CD8-positive, alpha-beta memory T cell (primary cell): Measurements from ENCODE around the gene KRT85. TPM values are rescaled to one million over a fixed set of nuclear protein-coding genes. Genes with fewer than 3 reads are reported as not detected.
A peak's percentile ranks its signal among the peaks of the same experiment; 100 is the strongest.
"Not testable (repeated sequence)": the region's sequence is repeated elsewhere in the genome, so short reads cannot be mapped to it uniquely, and the experiment has no call there.

Experiments used
- CTCF ChIA-PET: fragments of 350-600 bp; sonication (Branson Sonifier 250); formaldehyde crosslinking; loops from one replicate; lab custom pipeline; 2021; ENCODE audit warnings: antibody characterized with exemption; lab: Charles Lee
- POLR2A ChIA-PET: fragments of 350-600 bp; sonication (Branson Sonifier 250); formaldehyde crosslinking; loops from one replicate; lab custom pipeline; 2021; ENCODE audit warnings: antibody characterized with exemption; lab: Charles Lee
- DNase-seq, 5 donors: peaks; one replicate each; pipeline versions ENCODE4 v3.0.0 to v3.0.0-alpha.2; 2020 to 2022; ENCODE audit warnings: mixed read lengths in 1 of 5
- H3K27ac ChIP-seq: one replicate; pipeline ENCODE4 v1.7.0; 2013; ENCODE audit warnings: low read depth, mild to moderate bottlenecking, low read length, moderate library complexity
- H3K27me3 ChIP-seq: 2 replicates; pipeline ENCODE4 v1.7.0; 2013; ENCODE audit warnings: low read length, mild to moderate bottlenecking; ENCODE audit not compliant: insufficient read depth, poor library complexity, severe bottlenecking
- H3K36me3 ChIP-seq: 2 replicates; pipeline ENCODE4 v1.7.0; 2013; ENCODE audit warnings: mild to moderate bottlenecking, low read length, moderate library complexity; ENCODE audit not compliant: insufficient read depth
- H3K4me1 ChIP-seq: 2 replicates; pipeline ENCODE4 v1.7.0; 2013; ENCODE audit warnings: mild to moderate bottlenecking, low read length, moderate library complexity; ENCODE audit not compliant: insufficient read depth
- H3K4me3 ChIP-seq: 2 replicates; pipeline ENCODE4 v1.7.0; 2013; ENCODE audit warnings: mild to moderate bottlenecking, low read length
- H3K9me3 ChIP-seq: 2 replicates; pipeline ENCODE4 v1.7.0; 2013; ENCODE audit warnings: mild to moderate bottlenecking, low read length
- H3K27ac Mint-ChIP-seq, 8 donors: one replicate each; pipeline ENCODE4 v1.8.0; 2020 to 2021; ENCODE audit warnings: mixed read lengths in 8 of 8, mild to moderate bottlenecking in 6 of 8, inconsistent platforms in 3 of 8, moderate library complexity in 3 of 8
- H3K27me3 Mint-ChIP-seq, 2 donors: one replicate each; pipeline ENCODE4 v1.8.0; 2020 to 2021; ENCODE audit warnings: mixed read lengths in 2 of 2, mild to moderate bottlenecking in 1 of 2, moderate library complexity in 1 of 2
- H3K36me3 Mint-ChIP-seq, 3 donors: one replicate each; pipeline ENCODE4 v1.8.0; 2020 to 2021; ENCODE audit warnings: mixed read lengths in 3 of 3, inconsistent platforms in 1 of 3, mild to moderate bottlenecking in 1 of 3
- H3K4me1 Mint-ChIP-seq, 3 donors: one replicate each; pipeline ENCODE4 v1.8.0; 2020 to 2021; ENCODE audit warnings: mixed read lengths in 3 of 3, inconsistent platforms in 1 of 3, mild to moderate bottlenecking in 1 of 3
- H3K4me3 Mint-ChIP-seq, 7 donors: one replicate each; pipeline ENCODE4 v1.8.0; 2020 to 2021; ENCODE audit warnings: mixed read lengths in 7 of 7, mild to moderate bottlenecking in 6 of 7, moderate library complexity in 4 of 7, inconsistent platforms in 2 of 7
- H3K9me3 Mint-ChIP-seq, 5 donors: one replicate each; pipeline ENCODE4 v1.8.0; 2020 to 2022; ENCODE audit warnings: mixed read lengths in 5 of 5, mild to moderate bottlenecking in 3 of 5, moderate library complexity in 2 of 5, inconsistent platforms in 1 of 5
- polyA plus RNA-seq: library from polyadenylated mRNA; unstranded; fragments of 300-500 nt; fragmentation: Illumina TruSeq; gene quantifications from one replicate; pipeline ENCODE4 v1.2.3, GENCODE V29; 2021
- total RNA-seq, 2 experiments: library from RNA; stranded (reverse); gene quantifications; one replicate each; pipeline ENCODE4 v1.2.3, GENCODE V29; 2021

Gene KRT85
- total and polyA plus RNA-seq, 3 experiments from 2014 or later, result not detected

DNA sequence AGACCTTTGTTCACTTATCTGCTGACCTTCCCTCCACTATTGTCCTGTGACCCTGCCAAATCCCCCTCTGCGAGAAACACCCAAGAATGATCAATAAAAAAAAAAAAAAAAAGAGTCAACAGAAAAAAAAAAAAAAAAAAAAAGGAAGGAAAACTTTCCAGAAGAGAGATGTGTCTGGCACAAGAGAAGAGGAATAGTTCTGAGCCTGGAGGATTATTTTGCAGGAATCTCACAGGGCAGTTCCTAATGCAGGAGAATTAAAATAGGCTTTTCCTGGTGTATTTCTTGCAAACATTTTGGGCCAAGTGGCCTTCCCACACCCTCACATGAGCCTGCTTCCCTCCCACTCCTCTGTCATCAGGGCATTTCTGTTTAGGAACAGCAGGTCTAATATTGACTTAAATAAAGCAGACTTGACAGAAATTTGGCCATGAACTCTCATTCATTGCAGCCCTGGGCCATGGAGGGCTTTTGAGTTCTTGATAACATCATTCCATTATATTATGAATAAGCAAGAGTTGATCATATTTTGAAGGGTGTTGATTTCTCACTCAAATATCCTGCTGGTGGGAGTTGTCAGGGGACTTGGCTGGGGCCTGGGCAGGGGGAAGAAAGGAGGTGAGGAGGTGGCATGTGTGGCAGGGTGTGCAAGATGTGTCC lies 43.4 kb upstream of the KRT85 start:
- H3K36me3 Mint-ChIP-seq, H3K9me3 ChIP-seq, DNase-seq, H3K9me3 Mint-ChIP-seq, H3K27ac ChIP-seq, H3K4me1 ChIP-seq, H3K27ac Mint-ChIP-seq, POLR2A ChIA-PET, H3K4me3 Mint-ChIP-seq, CTCF ChIA-PET, H3K27me3 ChIP-seq, H3K4me1 Mint-ChIP-seq, H3K36me3 ChIP-seq, H3K4me3 ChIP-seq: not testable (repeated sequence)
- peaks cover 14 to 48% of the 10 kb centered on the region in 2 donors for H3K27me3 Mint-ChIP-seq

DNA sequence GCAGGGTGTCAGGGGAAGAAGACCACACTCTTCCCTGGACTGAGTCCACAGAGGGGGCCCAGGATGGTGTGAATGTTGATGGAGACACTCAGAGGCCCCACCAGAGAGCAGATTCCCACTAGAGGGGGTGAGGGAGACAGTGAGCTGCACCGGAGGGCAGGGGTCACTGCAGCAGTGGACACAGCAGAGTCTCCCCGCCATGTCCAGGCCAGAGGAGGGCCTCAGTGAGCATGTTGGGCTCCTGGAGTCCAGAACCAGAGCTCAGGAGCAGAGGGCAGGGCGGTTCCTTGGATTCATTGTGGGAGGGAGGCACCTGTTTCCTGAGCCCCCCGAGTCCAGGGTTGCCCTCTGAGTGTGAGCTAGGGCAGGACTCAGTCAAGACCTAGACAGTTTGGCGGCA lies 40.6 kb upstream of the KRT85 start:
- Mint-ChIP-seq H3K4me3 (no peak overlapping the region), H3K4me1 (no peaks in the 10 kb centered on the region), H3K36me3 (no peaks in the 10 kb centered on the region), H3K27me3 (peaks cover 12 to 42% of the 10 kb centered on the region in 2 donors), H3K9me3 (no peaks in the 10 kb centered on the region), H3K27ac (no peak overlapping the region)
- H3K36me3 ChIP-seq, result no peaks in the 10 kb centered on the region
- no peaks in the 10 kb centered on the region for H3K4me1 ChIP-seq
- no peak overlapping the region for H3K27ac ChIP-seq
- H3K9me3 ChIP-seq, result no peaks in the 10 kb centered on the region
- H3K4me3 ChIP-seq, result no peak overlapping the region
- ChIA-PET POLR2A (no interaction called here), CTCF (no interaction called here)
- no peak for DNase-seq
- no peaks in the 10 kb centered on the region for H3K27me3 ChIP-seq

DNA sequence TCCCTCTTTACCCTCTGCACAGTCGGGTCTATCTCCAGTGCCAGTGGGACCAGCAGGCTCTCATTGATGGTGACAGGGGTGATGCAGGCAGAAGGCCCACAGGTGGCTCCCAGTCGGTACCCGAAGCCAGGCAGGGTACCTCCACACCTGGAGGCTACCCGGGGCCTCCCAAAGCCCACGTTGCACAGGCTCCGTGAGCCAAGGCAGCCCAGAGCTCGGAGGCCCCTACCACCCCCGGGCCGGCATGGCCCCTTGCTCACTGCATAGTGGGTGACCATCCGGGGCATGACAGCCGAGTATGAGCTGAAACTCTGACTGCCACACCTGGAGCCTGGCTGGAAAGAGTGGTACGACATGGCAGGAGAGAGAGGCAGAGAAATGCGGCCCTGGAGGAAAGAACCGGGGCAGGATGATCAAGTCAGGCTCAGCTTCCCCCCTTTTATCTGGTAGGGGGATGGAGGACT lies 38.7 kb upstream of the KRT85 start, which contains the start of gene KRT82:
Gene KRT82 (minus strand): TSS at position 414 of the 464 bp plus-strand sequence. CDS start 58 bp downstream, at position 356.
- no peaks in the 10 kb centered on the region for H3K4me1 ChIP-seq
- Mint-ChIP-seq H3K27ac (no peak within 1 kb of the TSS), H3K27me3 (peaks cover 7 to 31% of the 10 kb centered on the region in 2 donors), H3K4me1 (no peaks in the 10 kb centered on the region), H3K9me3 (no peaks in the 10 kb centered on the region), H3K4me3 (no peak within 1 kb of the TSS), H3K36me3 (no peaks in the 10 kb centered on the region)
- no peaks in the 10 kb centered on the region for H3K36me3 ChIP-seq
- no peak for DNase-seq
- no peak within 1 kb of the TSS for H3K4me3 ChIP-seq
- H3K9me3 ChIP-seq, result no peaks in the 10 kb centered on the region
- no peak within 1 kb of the TSS for H3K27ac ChIP-seq
- POLR2A ChIA-PET, result no interaction called here
- CTCF ChIA-PET, result no interaction called here
- no peaks in the 10 kb centered on the region for H3K27me3 ChIP-seq

DNA sequence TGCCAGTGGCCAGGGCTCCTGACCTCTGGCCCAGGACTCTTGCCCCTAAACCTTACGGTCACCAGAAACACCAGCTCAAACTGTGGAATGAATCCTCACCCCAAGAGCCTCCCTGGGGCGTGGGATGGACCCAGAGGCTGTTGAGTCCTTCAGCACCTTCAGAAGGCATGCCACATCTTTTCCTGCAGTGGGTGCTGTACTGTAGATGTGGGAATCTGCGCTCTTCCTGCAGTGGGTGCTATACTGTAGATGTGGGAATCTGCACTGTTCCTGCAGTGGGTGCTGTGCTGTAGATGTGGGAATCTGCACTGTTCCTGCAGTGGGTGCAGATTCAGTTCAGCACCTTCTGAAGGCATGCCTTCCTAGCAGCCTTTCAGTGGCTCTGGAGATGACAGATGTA lies 37.7 kb upstream of the KRT85 start:
- Histone ChIP-seq H3K36me3 (no peaks in the 10 kb centered on the region), H3K27me3 (no peaks in the 10 kb centered on the region), H3K4me3 (no peak overlapping the region), H3K4me1 (no peaks in the 10 kb centered on the region), H3K9me3 (no peaks in the 10 kb centered on the region), H3K27ac (no peak overlapping the region)
- Mint-ChIP-seq H3K27ac (no peak overlapping the region), H3K9me3 (no peaks in the 10 kb centered on the region), H3K36me3 (no peaks in the 10 kb centered on the region), H3K27me3 (peaks cover 3 to 31% of the 10 kb centered on the region in 2 donors), H3K4me3 (no peak overlapping the region), H3K4me1 (no peaks in the 10 kb centered on the region)
- ChIA-PET CTCF (no interaction called here), POLR2A (no interaction called here)
- DNase-seq, result no peak

DNA sequence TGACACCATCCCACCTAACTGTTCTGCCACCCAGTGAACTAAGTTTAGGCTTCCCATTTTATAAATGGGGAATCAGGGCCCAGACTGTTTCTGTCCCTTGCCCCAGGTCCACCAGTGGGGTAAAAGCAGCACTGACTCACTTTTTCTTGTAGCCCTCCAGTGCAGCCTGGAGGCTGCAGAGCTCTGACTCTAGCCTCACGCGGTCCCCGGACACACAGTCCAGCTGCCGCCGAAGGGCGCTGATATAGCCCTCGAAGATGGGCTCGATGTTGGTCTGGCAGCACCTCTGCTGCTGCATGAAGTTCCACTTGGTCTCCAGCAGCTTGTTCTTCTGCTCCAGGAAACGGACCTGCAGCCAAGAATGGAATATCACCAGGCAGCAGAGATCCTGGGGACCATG lies 36.3 kb upstream of the KRT85 start:
- Mint-ChIP-seq H3K27me3 (peaks cover 3 to 29% of the 10 kb centered on the region in 2 donors), H3K36me3 (no peaks in the 10 kb centered on the region), H3K4me3 (no peak overlapping the region), H3K9me3 (no peaks in the 10 kb centered on the region), H3K27ac (no peak overlapping the region), H3K4me1 (no peaks in the 10 kb centered on the region)
- no peak overlapping the region for H3K4me3 ChIP-seq
- H3K27ac ChIP-seq, result no peak overlapping the region
- no peaks in the 10 kb centered on the region for H3K36me3 ChIP-seq
- DNase-seq, result no peak
- H3K4me1 ChIP-seq, result no peaks in the 10 kb centered on the region
- H3K9me3 ChIP-seq, result no peaks in the 10 kb centered on the region
- ChIA-PET CTCF (no interaction called here), POLR2A (no interaction called here)
- H3K27me3 ChIP-seq, result no peaks in the 10 kb centered on the region

DNA sequence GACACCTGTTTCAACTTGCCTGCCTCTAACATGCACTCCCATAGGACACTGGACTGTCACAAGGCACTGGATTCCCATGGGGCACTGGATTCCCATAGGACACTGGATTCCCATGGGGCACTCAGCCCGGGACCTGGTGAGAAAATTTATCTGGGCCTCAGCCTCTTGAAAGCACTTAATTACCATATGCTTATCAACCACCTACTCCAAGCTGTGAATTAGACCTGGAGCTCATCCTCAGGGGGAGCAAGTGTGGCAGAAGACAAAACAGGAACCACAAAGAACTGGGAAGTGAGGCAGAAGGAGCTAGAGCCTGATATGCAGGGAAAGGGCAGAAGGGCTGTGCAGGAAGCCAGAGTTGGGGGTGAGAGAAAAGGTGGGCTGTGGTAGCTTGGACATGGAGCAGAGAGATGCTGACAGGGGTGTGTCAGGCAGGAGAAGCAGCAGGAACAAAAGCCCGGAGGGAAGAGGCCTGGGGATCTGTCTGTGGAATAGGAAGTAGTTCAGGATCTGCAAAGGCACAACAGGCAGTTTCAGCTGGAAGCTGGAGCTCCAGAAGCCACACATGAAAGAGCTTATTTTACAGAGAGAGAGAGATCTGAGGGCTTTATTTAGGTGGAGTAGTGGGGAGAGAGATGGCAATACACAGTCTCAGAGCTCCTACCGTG lies 35.7 kb upstream of the KRT85 start:
- H3K36me3 Mint-ChIP-seq, result no peaks in the 10 kb centered on the region
- no peak overlapping the region for H3K4me3 Mint-ChIP-seq
- H3K4me1 Mint-ChIP-seq, result no peaks in the 10 kb centered on the region
- H3K36me3 ChIP-seq, result no peaks in the 10 kb centered on the region
- ChIA-PET CTCF (no interaction called here), POLR2A (no interaction called here)
- no peak overlapping the region for H3K27ac Mint-ChIP-seq
- H3K4me3 ChIP-seq, result no peak overlapping the region
- H3K9me3 ChIP-seq, result no peaks in the 10 kb centered on the region
- no peak for DNase-seq
- no peaks in the 10 kb centered on the region for H3K9me3 Mint-ChIP-seq
- H3K27me3 ChIP-seq, result no peaks in the 10 kb centered on the region
- H3K4me1 ChIP-seq, result no peaks in the 10 kb centered on the region
- no peak overlapping the region for H3K27ac ChIP-seq
- H3K27me3 Mint-ChIP-seq, result peaks cover 3 to 24% of the 10 kb centered on the region in 2 donors

DNA sequence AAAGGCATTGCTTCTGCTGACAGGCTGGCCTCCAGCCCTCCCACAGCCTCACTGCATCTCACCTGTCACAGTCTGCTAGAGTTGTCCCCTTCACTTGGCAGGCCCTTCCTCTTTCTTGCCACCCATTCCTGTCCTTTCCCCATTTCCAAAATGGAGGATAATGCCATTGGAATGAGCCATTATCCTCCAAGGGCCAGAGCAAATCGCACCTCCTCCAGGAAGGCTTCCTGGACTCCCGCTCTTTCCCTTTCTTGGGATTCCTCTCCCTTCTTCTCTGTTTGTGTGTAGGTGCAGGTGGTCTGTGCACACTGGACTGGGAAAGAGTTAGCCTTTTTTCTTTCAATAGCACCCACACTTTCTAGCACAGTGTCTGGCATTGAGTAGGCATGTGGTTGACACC lies 35.1 kb upstream of the KRT85 start:
- Histone ChIP-seq H3K36me3 (no peaks in the 10 kb centered on the region), H3K4me1 (no peaks in the 10 kb centered on the region), H3K9me3 (no peaks in the 10 kb centered on the region), H3K27ac (no peak overlapping the region), H3K4me3 (no peak overlapping the region), H3K27me3 (no peaks in the 10 kb centered on the region)
- H3K4me1 Mint-ChIP-seq, result no peaks in the 10 kb centered on the region
- H3K9me3 Mint-ChIP-seq, result no peaks in the 10 kb centered on the region
- no peak overlapping the region for H3K4me3 Mint-ChIP-seq
- H3K36me3 Mint-ChIP-seq, result no peaks in the 10 kb centered on the region
- DNase-seq, result no peak
- CTCF ChIA-PET, result no interaction called here
- peak overlapping the region in 1 of 8 donors; percentile 49 for H3K27ac Mint-ChIP-seq
- POLR2A ChIA-PET, result no interaction called here
- peaks cover 3 to 23% of the 10 kb centered on the region in 2 donors for H3K27me3 Mint-ChIP-seq

DNA sequence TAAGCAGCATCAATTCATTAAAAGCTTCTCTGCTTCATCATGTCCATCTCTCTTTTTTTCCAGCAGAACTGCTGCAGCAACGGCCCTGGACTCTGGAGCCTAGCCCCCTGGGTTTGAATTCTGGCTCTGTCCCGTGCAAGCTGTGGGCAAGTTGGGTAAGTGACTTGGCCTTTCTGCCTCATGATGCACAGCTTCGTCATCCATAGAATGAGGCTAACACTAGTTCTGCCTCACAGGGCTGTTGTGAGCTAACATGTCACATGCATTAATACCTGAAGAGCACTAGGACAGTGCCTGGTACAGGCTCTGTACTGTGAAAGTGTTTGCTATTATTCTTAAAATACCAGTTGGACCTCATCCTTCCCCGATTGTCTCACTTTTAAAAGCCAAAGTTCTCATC lies 34.6 kb upstream of the KRT85 start:
- Mint-ChIP-seq H3K27me3 (peaks cover 1 to 23% of the 10 kb centered on the region in 2 donors), H3K27ac (no peak overlapping the region), H3K4me1 (no peaks in the 10 kb centered on the region), H3K4me3 (no peak overlapping the region), H3K36me3 (no peaks in the 10 kb centered on the region), H3K9me3 (no peaks in the 10 kb centered on the region)
- no peaks in the 10 kb centered on the region for H3K4me1 ChIP-seq
- POLR2A ChIA-PET, result interaction anchor here (0.5 kb wide), 1 partner anchor 239 kb away, joined by 4 read pairs; no protein-coding TSS in a partner anchor
- no peak overlapping the region for H3K4me3 ChIP-seq
- H3K36me3 ChIP-seq, result no peaks in the 10 kb centered on the region
- CTCF ChIA-PET, result no interaction called here
- H3K9me3 ChIP-seq, result no peaks in the 10 kb centered on the region
- no peaks in the 10 kb centered on the region for H3K27me3 ChIP-seq
- no peak for DNase-seq
- H3K27ac ChIP-seq, result no peak overlapping the region
